Ovary (tissue), 9 donors: ENCODE data around the gene PTGS1. TPM values are rescaled to one million over a fixed set of nuclear protein-coding genes. Genes with fewer than 3 reads are reported as not detected.

Experiments
- DNase-seq, 5 donors: peaks; one replicate each; pipeline ENCODE4 v3.0.0-alpha.2; 2019 to 2020
- H3K27ac ChIP-seq, 2 donors: fragments of 200-600 bp; one replicate each; pipeline versions ENCODE4 v1.5.1 to v1.8.0; 2019 to 2022
- H3K27me3 ChIP-seq: fragments of 200-600 bp; one replicate; pipeline ENCODE4 v1.8.0; 2022
- H3K36me3 ChIP-seq: fragments of 200-600 bp; sonication (generic); one replicate; pipeline ENCODE4 v1.5.1; 2019
- H3K4me1 ChIP-seq: one replicate; pipeline ENCODE4 v1.8.1; 2013; ENCODE audit warnings: mild to moderate bottlenecking, moderate library complexity; ENCODE audit not compliant: insufficient read depth
- H3K4me3 ChIP-seq: fragments of 200-600 bp; sonication (generic); one replicate; pipeline ENCODE4 v1.5.1; 2017
- H3K9me3 ChIP-seq, 2 donors: fragments of 200-600 bp in 1 of 2; sonication (generic) in 1 of 2; one replicate each; pipeline versions ENCODE4 v1.5.1 to v1.8.1; 2013 to 2019; ENCODE audit warnings: mild to moderate bottlenecking in 1 of 2, moderate library complexity in 1 of 2
- EP300 ChIP-seq: sonication (generic); formaldehyde crosslinking; IDR thresholded peaks from one replicate; pipeline ENCODE4 v1.6.1; 2017; ENCODE audit warnings: antibody characterized with exemption
- POLR2A ChIP-seq: fragments of 450-650 bp; IDR thresholded peaks from one replicate; pipeline ENCODE4 v1.6.1; 2017; ENCODE audit warnings: antibody characterized with exemption, mild to moderate bottlenecking, moderate library complexity
- WGBS, 3 donors: extraction: QIAGEN DNeasy Blood & Tissue Kit in 1 of 3; methylation state at CpG; one replicate each; pipeline versions ENCODE4 v1.1.5 to v1.1.7; 2013 to 2017; 5-methylcytosine and 5-hydroxymethylcytosine counted together
- intact Hi-C, 4 donors: fragments of 100-400 bp; cut with DNase I; formaldehyde crosslinking; loops; one replicate each; pipeline versions ENCODE4 v1.11.0 to v1.15.1; 2022 to 2023
- polyA plus RNA-seq, 2 donors: library from polyadenylated mRNA; stranded (reverse); fragments of 200-250 nt in 1 of 2; fragments of 350-450 nt in 1 of 2; fragmentation: Illumina TruSeq in 1 of 2; extraction: RNeasy Lipid Tissue Mini Kit (QIAGEN cat#74804) in 1 of 2; gene quantifications; one replicate each; pipeline ENCODE4 v1.2.3, GENCODE V29; 2013 to 2014
- total RNA-seq, 7 donors: library from RNA; depleted of rRNA in 2 of 7; stranded (reverse); fragments of >200 nt in 2 of 7; fragmentation: NEBNext Ultra II Directional in 3 of 7; extraction: Animal tissue kit (Norgen Biotek cat#: 25700) in 3 of 7; gene quantifications; one replicate each; pipeline versions ENCODE4 v1.1.0 to v1.2.4, GENCODE V29; 2016 to 2023
- TF ChIP-seq, protein P1 (sequence below), 3 donors: fragments of 450-650 bp in 2 of 3; fragments of 200-600 bp in 1 of 3; IDR thresholded peaks; one replicate each; pipeline versions ENCODE4 v1.5.1 to v1.8.0; 2016 to 2022; ENCODE audit warnings: antibody characterized with exemption in 3 of 3, mild to moderate bottlenecking in 1 of 3
- donor health status: DM: no; HTN: no; CAD: no; lungs with moderate emphysema.
- donor health status: DM: no; HTN: no; CAD: no.
- donor health status: Bipolar disorder and iron deficiency.
- donor health status: DM: yes; HTN: yes; CAD: no.
- donor health status: DM: no; HTN: no; CAD: no.
- donor health status: DM: yes; HTN: yes; CAD: no.

Gene PTGS1
- total and polyA plus RNA-seq, 9 donors: 0.90 to 37.1 (median 7.0) TPM

GRCh38 chr9:122420315-122420714 is 49.5 kb downstream of the PTGS1 start:
- DNase-seq: no peak
- Histone ChIP-seq H3K27ac (no peak overlapping the region), H3K4me3 (no peak overlapping the region), H3K36me3 (no peaks in the 10 kb centered on the region), H3K4me1 (no peaks in the 10 kb centered on the region), H3K9me3 (peaks cover 0 to 5% of the 10 kb centered on the region in 2 donors), H3K27me3 (no peaks in the 10 kb centered on the region)
- intact Hi-C loops: no loop called here
- 71 to 78% (median 72%) methylated on average over 3 of the region's 3 CpGs for whole genome bisulfite sequencing, 3 donors
- TF ChIP-seq, protein P1, sequence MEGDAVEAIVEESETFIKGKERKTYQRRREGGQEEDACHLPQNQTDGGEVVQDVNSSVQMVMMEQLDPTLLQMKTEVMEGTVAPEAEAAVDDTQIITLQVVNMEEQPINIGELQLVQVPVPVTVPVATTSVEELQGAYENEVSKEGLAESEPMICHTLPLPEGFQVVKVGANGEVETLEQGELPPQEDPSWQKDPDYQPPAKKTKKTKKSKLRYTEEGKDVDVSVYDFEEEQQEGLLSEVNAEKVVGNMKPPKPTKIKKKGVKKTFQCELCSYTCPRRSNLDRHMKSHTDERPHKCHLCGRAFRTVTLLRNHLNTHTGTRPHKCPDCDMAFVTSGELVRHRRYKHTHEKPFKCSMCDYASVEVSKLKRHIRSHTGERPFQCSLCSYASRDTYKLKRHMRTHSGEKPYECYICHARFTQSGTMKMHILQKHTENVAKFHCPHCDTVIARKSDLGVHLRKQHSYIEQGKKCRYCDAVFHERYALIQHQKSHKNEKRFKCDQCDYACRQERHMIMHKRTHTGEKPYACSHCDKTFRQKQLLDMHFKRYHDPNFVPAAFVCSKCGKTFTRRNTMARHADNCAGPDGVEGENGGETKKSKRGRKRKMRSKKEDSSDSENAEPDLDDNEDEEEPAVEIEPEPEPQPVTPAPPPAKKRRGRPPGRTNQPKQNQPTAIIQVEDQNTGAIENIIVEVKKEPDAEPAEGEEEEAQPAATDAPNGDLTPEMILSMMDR (IDR thresholded peaks at IDR 0.05): no peak
- TF ChIP-seq EP300: no peak
- TF ChIP-seq POLR2A: no peak

DNA sequence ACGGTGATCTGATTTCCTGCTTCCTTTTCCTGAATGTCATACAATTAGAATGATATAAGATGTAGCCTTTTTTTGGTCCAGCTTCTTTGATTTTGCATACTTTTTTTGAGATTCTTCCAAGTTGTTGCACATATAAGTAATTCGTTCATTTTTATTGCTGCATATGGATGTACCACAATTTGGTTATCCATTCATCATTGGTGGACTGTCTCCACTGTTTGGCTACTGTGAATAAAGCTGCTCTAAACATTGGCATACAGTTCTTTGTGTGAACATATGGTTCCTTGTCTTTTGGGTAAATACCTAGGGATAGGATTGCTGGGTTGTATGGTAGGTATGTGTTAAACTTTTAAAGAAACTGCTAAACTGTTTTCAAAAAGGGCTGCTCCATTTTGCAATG is 54.3 kb downstream of the PTGS1 start:
- intact Hi-C loops: no loop called here
- TF ChIP-seq, protein P1 (IDR thresholded peaks at IDR 0.05): peak in 1 of 3 donors; percentile 2
- TF ChIP-seq EP300: no peak
- TF ChIP-seq POLR2A: no peak
- WGBS, 3 donors: 41 to 50% (median 44%) methylated on average over 2 of the region's 2 CpGs

GRCh38 chr9:122426723-122427122 is 55.9 kb downstream of the PTGS1 start:
- Histone ChIP-seq H3K9me3 (no peaks in the 10 kb centered on the region), H3K27ac (no peak overlapping the region), H3K4me1 (no peaks in the 10 kb centered on the region), H3K4me3 (no peak overlapping the region), H3K27me3 (no peaks in the 10 kb centered on the region), H3K36me3 (no peaks in the 10 kb centered on the region)
- DNase-seq: no peak
- TF ChIP-seq POLR2A: no peak
- TF ChIP-seq, protein P1 (IDR thresholded peaks at IDR 0.05): no peak
- TF ChIP-seq EP300: no peak
- intact Hi-C loops: no loop called here
- WGBS, 3 donors: 38 to 42% (median 42%) methylated on average over 3 of the region's 3 CpGs

More for the DNA sequence above, 54.3 kb downstream of the PTGS1 start:
- no peak for DNase-seq
- Histone ChIP-seq H3K4me3 (no peak overlapping the region), H3K9me3 (peaks cover 0 to 5% of the 10 kb centered on the region in 2 donors), H3K27me3 (no peaks in the 10 kb centered on the region), H3K4me1 (no peaks in the 10 kb centered on the region), H3K27ac (no peak overlapping the region), H3K36me3 (no peaks in the 10 kb centered on the region)

GRCh38 chr9:122442568-122442967 is 71.7 kb downstream of the PTGS1 start:
- DNase-seq: no peak
- Histone ChIP-seq H3K4me3 (no peak overlapping the region), H3K36me3 (no peaks in the 10 kb centered on the region), H3K4me1 (no peaks in the 10 kb centered on the region), H3K27ac (no peak overlapping the region), H3K27me3 (no peaks in the 10 kb centered on the region), H3K9me3 (peaks cover 0 to 8% of the 10 kb centered on the region in 2 donors)
- WGBS, 3 donors: 72 to 83% (median 75%) methylated on average over 1 of the region's 1 CpG
- intact Hi-C loops: no loop called here
- no peak for TF ChIP-seq EP300
- TF ChIP-seq, protein P1 (IDR thresholded peaks at IDR 0.05): no peak
- no peak for TF ChIP-seq POLR2A
